Measurements from ENCODE around the gene KIAA1217.

Gene KIAA1217

DNA sequence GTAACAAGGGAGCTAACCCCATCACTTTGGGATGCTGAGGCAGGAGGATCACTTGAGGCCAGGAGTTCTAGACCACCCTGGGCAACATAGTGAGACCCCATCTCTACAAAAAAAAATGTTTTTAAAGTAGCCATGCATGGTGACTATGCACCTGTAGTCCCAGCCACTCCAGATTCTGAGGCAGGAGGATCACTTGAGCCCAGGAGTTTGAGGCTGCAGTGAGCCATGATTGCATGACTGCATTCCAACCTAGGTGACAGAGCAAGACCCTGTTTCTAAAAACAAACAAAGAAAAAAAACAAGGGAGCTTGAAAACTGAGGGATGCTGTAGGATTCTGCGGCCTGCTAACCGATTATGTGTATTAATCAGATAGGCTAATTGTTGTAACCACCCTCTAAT lies 4.9 kb downstream of the KIAA1217 start:
- no peak overlapping the region for H2AFZ ChIP-seq (ENCODE audit: low read depth, low read length)
- no peaks in the 10 kb centered on the region for H3K36me3 ChIP-seq (ENCODE audit: insufficient read depth, low read length)

DNA sequence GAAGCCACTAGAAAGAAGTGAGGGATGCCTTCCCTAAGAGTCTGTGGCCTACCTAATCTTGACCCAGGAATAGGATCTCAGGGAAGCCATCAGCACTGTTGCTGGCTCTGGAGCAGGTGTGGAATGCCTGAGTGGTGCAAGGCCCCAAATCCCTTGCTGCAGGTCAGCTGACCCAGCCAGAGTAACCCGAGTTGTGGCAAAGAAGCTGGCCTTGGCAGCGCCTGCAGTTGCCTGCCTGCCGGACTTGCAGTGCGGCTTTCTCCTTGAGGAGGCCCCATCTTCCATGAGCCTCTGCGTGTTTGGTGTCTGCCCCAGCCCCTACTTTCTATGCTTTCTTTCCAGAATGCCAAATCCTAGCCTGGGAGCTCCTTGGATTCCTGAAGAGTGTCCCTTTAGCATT lies 5.8 kb downstream of the KIAA1217 start:
- Histone ChIP-seq H2AFZ (ENCODE audit: low read depth, low read length) (no peak overlapping the region), H3K27me3 (ENCODE audit: insufficient read depth, low read length) (no peaks in the 10 kb centered on the region), H3K9me3 (ENCODE audit: low read length) (no peaks in the 10 kb centered on the region), H3K4me1 (ENCODE audit: insufficient read depth, low read length) (peaks cover 11% of the 10 kb centered on the region), H3K36me3 (ENCODE audit: insufficient read depth, low read length) (no peaks in the 10 kb centered on the region), H3K4me3 (ENCODE audit: low read length) (no peak overlapping the region)

More for the DNA sequence above, 4.9 kb downstream of the KIAA1217 start:
- Histone ChIP-seq H3K27me3 (ENCODE audit: insufficient read depth, low read length) (no peaks in the 10 kb centered on the region), H3K4me1 (ENCODE audit: insufficient read depth, low read length) (peaks cover 18% of the 10 kb centered on the region), H3K4me3 (ENCODE audit: low read length) (no peak overlapping the region), H3K9me3 (ENCODE audit: low read length) (no peaks in the 10 kb centered on the region)

DNA sequence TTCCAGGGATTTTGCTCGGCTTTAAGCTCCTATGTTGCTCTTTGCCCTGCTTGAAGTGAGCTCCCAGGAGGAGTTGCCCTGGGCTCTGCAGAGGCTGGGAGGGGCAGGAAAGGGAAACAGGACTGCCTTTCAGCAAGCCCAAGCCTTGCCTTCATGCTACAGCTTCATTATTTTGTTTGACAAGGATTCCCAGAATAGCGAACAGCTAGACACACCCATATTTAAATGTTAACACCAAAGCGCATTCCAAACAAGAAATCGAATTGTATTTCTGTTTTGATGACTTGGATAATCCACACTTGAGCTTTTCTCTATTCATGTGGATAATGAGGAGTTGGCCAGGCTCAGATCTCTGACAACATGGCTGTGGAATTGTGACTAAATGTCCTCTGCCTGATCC lies 6.3 kb downstream of the KIAA1217 start:
- Histone ChIP-seq H3K4me3 (ENCODE audit: low read length) (no peak overlapping the region), H3K27me3 (ENCODE audit: insufficient read depth, low read length) (no peaks in the 10 kb centered on the region), H2AFZ (ENCODE audit: low read depth, low read length) (no peak overlapping the region), H3K36me3 (ENCODE audit: insufficient read depth, low read length) (peaks cover 3% of the 10 kb centered on the region), H3K4me1 (ENCODE audit: insufficient read depth, low read length) (peaks cover 6% of the 10 kb centered on the region), H3K9me3 (ENCODE audit: low read length) (no peaks in the 10 kb centered on the region)

DNA sequence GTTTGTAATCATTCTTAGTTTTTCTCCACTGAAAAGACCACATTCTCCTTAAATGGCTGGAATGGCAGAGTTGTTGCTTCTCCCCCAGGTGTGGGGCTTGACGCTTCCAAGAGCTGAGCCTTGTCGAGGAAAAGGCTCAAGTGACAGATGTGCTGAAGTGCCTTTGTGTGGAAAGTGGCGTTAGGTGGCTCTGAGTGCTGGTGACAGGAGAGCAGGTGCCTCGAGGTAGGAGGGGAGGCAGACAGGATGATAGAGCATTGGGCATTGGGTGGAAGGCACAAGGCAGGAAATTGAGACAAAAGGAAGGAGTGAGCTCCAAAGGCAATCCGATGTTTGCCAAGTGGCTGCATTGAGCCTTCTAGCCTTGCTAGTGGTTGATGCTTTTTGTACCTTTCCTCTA lies 6.7 kb downstream of the KIAA1217 start:
- no peak overlapping the region for H2AFZ ChIP-seq (ENCODE audit: low read depth, low read length)
- H3K27me3 ChIP-seq (ENCODE audit: insufficient read depth, low read length), result no peaks in the 10 kb centered on the region
- H3K4me3 ChIP-seq (ENCODE audit: low read length), result no peak overlapping the region
- H3K36me3 ChIP-seq (ENCODE audit: insufficient read depth, low read length), result peaks cover 3% of the 10 kb centered on the region
- no peaks in the 10 kb centered on the region for H3K9me3 ChIP-seq (ENCODE audit: low read length)
- peaks cover 4% of the 10 kb centered on the region for H3K4me1 ChIP-seq (ENCODE audit: insufficient read depth, low read length)

DNA sequence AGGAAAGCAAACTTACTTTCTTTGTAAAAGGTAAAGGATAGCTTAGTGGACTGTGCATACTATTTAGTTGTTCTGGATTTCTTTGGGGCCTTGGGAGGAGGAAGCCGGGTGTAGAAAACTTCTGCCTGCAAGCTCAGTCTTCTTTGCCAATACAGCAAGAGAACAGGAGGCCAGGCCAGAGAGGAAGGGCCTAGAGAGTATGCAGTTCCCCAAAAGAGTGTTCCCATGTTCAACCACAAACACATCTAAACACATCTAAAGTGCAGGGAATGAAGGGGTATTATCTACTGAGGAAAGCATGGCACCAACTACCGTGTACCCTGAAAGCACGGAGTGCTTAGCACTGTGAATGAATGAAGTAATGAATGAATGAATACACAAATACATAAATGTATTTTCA lies 11.0 kb downstream of the KIAA1217 start:
- H3K4me3 ChIP-seq (ENCODE audit: low read length), result no peak overlapping the region
- H3K4me1 ChIP-seq (ENCODE audit: insufficient read depth, low read length), result peaks cover 3% of the 10 kb centered on the region
- H2AFZ ChIP-seq (ENCODE audit: low read depth, low read length), result no peak overlapping the region
- peaks cover 12% of the 10 kb centered on the region for H3K36me3 ChIP-seq (ENCODE audit: insufficient read depth, low read length)
- H3K9me3 ChIP-seq (ENCODE audit: low read length), result no peaks in the 10 kb centered on the region
- no peaks in the 10 kb centered on the region for H3K27me3 ChIP-seq (ENCODE audit: insufficient read depth, low read length)

DNA sequence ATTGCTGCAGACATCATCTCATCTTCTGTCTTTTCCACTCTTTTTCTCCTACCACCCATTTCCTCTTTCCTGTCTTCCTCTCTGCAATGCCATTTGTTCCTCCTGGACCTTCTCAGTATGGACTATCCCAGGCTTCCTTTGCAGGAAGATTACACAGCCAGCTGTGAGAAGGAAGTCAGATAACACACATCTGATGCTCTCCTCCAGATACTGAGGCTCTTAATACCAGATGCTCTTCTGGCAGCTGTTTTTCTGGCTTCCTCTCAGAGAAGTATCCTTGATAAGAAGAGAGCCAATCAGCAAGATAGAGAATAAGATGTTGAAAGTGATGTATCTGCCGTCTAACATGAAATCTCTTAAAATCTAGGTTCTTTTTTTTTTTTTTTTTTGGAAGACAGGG lies 14.4 kb downstream of the KIAA1217 start:
- no peaks in the 10 kb centered on the region for H3K9me3 ChIP-seq (ENCODE audit: low read length)

DNA sequence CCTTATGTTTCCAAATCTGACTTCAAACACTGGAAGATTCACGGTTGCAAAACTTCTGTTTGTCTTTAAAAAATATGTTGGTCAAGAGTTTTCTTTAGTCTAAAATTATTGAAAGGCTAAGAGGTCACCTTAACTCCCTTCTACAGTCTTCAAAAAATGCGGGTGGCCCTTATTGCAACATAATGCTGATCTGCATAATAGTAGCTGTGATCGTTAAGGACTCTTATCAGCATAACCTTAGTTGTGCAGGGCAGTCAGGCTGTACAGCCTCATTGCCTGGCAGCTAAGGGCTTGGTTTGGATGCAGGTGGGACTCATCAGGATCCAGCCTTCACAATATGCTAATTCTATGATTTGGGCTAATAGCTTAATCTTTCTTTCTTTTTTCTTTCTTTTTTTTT lies 15.0 kb downstream of the KIAA1217 start:
- H3K4me3 ChIP-seq (ENCODE audit: low read length), result no peak overlapping the region
- no peak overlapping the region for H2AFZ ChIP-seq (ENCODE audit: low read depth, low read length)
- H3K27me3 ChIP-seq (ENCODE audit: insufficient read depth, low read length), result no peaks in the 10 kb centered on the region
- no peaks in the 10 kb centered on the region for H3K9me3 ChIP-seq (ENCODE audit: low read length)
- peaks cover 12% of the 10 kb centered on the region for H3K36me3 ChIP-seq (ENCODE audit: insufficient read depth, low read length)
- H3K4me1 ChIP-seq (ENCODE audit: insufficient read depth, low read length), result no peaks in the 10 kb centered on the region

More for the DNA sequence above, 14.4 kb downstream of the KIAA1217 start:
- no peaks in the 10 kb centered on the region for H3K4me1 ChIP-seq (ENCODE audit: insufficient read depth, low read length)
- H2AFZ ChIP-seq (ENCODE audit: low read depth, low read length), result no peak overlapping the region
- no peak overlapping the region for H3K4me3 ChIP-seq (ENCODE audit: low read length)
- H3K36me3 ChIP-seq (ENCODE audit: insufficient read depth, low read length), result peaks cover 12% of the 10 kb centered on the region
- H3K27me3 ChIP-seq (ENCODE audit: insufficient read depth, low read length), result no peaks in the 10 kb centered on the region

DNA sequence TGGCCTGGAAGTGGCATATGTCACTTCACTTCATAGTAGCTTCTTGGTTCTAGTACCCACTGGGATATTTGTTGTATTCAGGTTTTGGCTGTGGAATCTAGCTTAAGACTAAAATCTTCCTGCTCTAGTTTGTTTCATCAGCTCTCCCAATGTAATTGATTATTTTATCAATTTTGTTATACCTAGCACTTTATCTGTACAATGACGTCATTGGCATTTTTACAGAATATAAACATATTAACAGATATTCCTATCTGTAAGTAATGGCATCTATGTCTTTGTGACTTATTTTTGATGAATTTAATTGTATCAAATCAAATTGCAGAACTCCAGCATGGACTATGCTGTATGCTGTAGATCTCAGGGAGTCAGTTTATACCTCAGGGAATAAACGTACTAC lies 19.7 kb downstream of the KIAA1217 start:
- H3K4me1 ChIP-seq (ENCODE audit: insufficient read depth, low read length), result no peaks in the 10 kb centered on the region
- H3K36me3 ChIP-seq (ENCODE audit: insufficient read depth, low read length), result no peaks in the 10 kb centered on the region
- H3K4me3 ChIP-seq (ENCODE audit: low read length), result no peak overlapping the region
- H2AFZ ChIP-seq (ENCODE audit: low read depth, low read length), result no peak overlapping the region
- no peaks in the 10 kb centered on the region for H3K27me3 ChIP-seq (ENCODE audit: insufficient read depth, low read length)
- no peaks in the 10 kb centered on the region for H3K9me3 ChIP-seq (ENCODE audit: low read length)

DNA sequence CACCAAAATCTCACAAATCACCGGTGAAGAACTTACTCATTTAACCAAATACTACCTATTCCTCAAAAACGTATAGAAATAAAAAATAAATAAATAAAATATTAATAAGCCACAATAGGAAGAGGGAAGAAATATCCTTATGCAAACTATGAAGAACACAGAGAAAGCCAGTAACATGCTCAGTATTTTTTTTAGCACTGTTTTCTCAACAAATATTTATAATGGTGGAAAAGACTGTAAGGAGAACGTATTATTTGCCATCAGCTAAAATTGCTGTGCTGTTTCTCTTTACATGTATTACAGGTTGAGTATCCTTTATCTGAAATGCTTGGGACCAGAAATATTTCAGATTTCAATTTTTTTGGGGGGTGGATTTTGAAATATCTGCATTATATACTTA lies 21.0 kb downstream of the KIAA1217 start:
- Histone ChIP-seq H3K27me3 (ENCODE audit: insufficient read depth, low read length) (no peaks in the 10 kb centered on the region), H2AFZ (ENCODE audit: low read depth, low read length) (no peak overlapping the region), H3K4me1 (ENCODE audit: insufficient read depth, low read length) (no peaks in the 10 kb centered on the region), H3K4me3 (ENCODE audit: low read length) (no peak overlapping the region), H3K36me3 (ENCODE audit: insufficient read depth, low read length) (no peaks in the 10 kb centered on the region), H3K9me3 (ENCODE audit: low read length) (no peaks in the 10 kb centered on the region)

DNA sequence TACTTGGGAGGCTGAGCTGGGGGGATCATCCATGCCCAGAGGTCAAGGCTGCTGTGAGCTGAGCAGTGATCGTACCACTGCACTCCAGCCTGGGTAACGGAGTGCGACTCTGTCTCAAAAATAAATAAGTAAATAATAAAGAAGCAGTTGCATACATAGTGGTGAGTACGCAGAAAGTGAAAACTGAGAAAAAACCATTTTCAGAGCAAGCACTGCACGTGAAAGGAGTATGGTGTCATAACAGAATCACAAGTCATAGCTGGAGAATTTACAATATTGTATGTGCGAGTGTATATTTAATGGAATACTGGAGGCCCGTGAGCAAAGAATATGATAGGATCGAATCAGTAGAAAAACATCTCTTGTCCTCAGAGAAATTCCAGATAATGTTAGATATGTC lies 22.3 kb downstream of the KIAA1217 start:
- Histone ChIP-seq H2AFZ (ENCODE audit: low read depth, low read length) (no peak overlapping the region), H3K27me3 (ENCODE audit: insufficient read depth, low read length) (no peaks in the 10 kb centered on the region), H3K4me3 (ENCODE audit: low read length) (no peak overlapping the region), H3K4me1 (ENCODE audit: insufficient read depth, low read length) (no peaks in the 10 kb centered on the region), H3K9me3 (ENCODE audit: low read length) (no peaks in the 10 kb centered on the region), H3K36me3 (ENCODE audit: insufficient read depth, low read length) (no peaks in the 10 kb centered on the region)

DNA sequence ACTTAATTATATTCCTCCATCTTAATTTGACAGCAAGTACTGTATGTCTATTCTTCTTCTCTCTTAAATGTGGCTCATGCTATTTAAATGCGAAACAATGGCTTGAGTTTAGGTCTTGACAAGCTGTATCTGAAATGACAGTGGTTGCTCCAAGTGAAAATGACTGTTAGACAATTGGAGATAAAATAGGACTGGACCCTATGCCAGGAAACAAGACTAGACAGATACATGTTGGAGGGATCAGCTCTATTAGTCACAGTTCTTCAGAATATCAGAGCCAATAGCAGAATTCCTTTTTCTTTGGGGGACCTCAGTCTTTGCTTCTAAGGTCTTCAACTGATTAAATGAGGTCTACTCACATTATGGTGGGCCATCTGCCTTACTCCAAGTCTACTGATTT lies 25.8 kb downstream of the KIAA1217 start:
- no peaks in the 10 kb centered on the region for H3K36me3 ChIP-seq (ENCODE audit: insufficient read depth, low read length)
- H3K4me3 ChIP-seq (ENCODE audit: low read length), result no peak overlapping the region
- H3K9me3 ChIP-seq (ENCODE audit: low read length), result no peaks in the 10 kb centered on the region
- no peaks in the 10 kb centered on the region for H3K27me3 ChIP-seq (ENCODE audit: insufficient read depth, low read length)
- H3K4me1 ChIP-seq (ENCODE audit: insufficient read depth, low read length), result peaks cover 6% of the 10 kb centered on the region
- H2AFZ ChIP-seq (ENCODE audit: low read depth, low read length), result no peak overlapping the region

DNA sequence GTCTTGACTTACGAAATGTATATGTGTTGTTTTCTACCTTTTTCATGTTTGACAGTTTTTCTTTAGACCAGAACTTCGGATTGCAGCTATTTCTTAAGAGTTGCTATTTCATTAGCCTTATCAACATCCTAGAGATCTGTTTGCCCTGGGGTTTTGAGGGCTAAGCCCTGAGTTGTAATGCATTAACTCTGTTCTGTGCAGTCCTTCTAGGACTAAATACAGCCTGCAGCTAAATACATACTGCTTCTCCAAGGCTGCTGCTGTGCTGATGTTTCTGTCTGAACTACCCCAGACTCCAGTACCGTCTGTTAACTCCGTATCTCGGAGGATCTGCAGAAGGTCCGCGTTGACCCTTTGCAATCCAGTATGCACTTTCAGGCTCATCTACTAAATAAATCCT lies 26.5 kb downstream of the KIAA1217 start:
- Histone ChIP-seq H3K4me3 (ENCODE audit: low read length) (no peak overlapping the region), H3K9me3 (ENCODE audit: low read length) (no peaks in the 10 kb centered on the region), H2AFZ (ENCODE audit: low read depth, low read length) (no peak overlapping the region), H3K36me3 (ENCODE audit: insufficient read depth, low read length) (no peaks in the 10 kb centered on the region), H3K27me3 (ENCODE audit: insufficient read depth, low read length) (no peaks in the 10 kb centered on the region), H3K4me1 (ENCODE audit: insufficient read depth, low read length) (peaks cover 9% of the 10 kb centered on the region)

DNA sequence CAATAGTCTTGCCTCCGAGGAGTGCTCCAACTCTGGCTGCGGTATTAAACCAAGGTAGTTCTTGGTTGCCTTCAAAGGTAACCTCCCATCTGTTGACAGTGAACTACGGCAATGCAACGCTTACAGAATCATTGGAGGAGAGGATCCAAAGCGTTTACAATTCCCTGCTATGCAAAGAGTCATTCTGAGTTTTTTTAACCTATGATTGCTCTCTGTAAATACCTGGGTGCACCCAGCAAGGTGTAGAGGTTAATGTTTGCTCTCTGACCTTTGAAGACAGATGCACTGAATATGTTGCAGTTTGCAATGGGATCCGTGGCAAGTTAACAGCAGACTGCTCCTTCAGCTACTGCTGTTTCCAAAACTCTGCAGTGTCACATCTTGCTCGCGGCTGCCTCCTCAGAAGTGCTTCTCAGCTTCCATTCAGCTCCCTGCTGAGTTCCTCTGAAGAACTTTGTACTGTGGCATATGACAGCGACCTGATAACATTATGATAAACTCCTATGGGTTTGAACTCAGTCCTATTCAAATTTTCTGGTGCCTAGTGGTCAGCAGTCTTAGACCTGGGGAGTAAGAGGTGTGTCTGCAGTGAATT lies 29.0 kb downstream of the KIAA1217 start:
- Histone ChIP-seq H2AFZ (ENCODE audit: low read depth, low read length) (no peak overlapping the region), H3K9me3 (ENCODE audit: low read length) (no peaks in the 10 kb centered on the region), H3K27me3 (ENCODE audit: insufficient read depth, low read length) (no peaks in the 10 kb centered on the region), H3K4me3 (ENCODE audit: low read length) (no peak overlapping the region), H3K4me1 (ENCODE audit: insufficient read depth, low read length) (peaks cover 9% of the 10 kb centered on the region), H3K36me3 (ENCODE audit: insufficient read depth, low read length) (no peaks in the 10 kb centered on the region)

DNA sequence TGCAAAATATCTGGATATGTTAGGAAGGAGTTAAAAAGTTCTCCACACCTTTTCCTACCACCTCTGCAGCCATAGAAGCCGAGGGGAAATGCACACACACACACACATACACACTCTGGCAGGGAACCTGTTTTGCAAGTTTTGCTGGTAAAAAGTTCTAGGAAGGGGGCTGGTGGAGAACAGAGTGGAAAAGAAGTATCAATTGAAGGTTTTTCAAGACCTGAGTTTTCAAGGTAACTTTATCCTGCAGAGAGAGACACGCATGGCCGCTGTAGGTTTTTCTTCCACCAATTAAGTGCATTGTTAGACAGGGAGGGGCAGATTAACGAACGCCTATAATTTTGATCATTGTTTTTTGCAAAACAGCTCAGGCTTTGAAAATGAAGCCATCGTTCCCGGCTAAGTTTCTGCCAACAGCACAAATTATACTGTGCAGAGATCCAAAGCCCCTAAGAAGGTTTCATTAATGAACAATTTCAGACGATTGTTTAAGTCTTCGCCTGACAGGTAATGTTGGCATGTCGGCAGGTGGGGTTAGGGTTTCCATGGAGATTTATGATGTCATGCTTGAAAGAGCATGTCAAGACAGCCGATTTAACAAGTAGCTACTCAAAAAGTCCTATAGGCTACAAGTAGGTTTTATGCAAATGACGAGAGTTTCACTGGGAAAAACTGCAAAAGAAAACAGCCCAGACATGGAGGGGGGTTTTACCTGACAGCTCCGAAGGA lies 29.7 kb downstream of the KIAA1217 start:
- Histone ChIP-seq H2AFZ (ENCODE audit: low read depth, low read length) (no peak overlapping the region), H3K36me3 (ENCODE audit: insufficient read depth, low read length) (no peaks in the 10 kb centered on the region), H3K9me3 (ENCODE audit: low read length) (no peaks in the 10 kb centered on the region), H3K4me3 (ENCODE audit: low read length) (no peak overlapping the region), H3K27me3 (ENCODE audit: insufficient read depth, low read length) (no peaks in the 10 kb centered on the region), H3K4me1 (ENCODE audit: insufficient read depth, low read length) (peaks cover 9% of the 10 kb centered on the region)
